ENCODE results near the gene PTPRF.
"Not testable (repeated sequence)": the region's sequence is repeated elsewhere in the genome, so short reads cannot be mapped to it uniquely, and the experiment has no call there.

PTPRF gene

DNA sequence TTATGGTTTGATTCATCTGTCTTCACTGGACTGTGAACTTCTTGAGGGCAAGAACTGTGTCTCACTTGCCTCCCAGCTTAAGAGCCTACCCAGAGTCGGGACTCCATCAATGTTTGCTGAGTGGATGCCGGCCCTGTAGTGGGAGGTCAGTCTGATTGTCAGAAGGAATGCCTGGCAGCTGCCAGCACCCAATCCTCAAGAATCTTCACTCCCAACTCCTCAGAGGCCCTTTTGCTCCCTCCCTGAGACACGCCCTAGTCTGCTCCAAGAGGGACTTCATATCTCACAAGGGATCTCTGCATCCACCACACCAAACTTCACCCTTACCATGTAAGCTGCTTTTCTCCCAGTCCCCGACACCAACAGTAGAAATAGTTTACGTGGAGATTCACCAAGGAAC is 104.0 kb downstream of the PTPRF start:
- in situ Hi-C loops (cut with HindIII; ENCODE audit: low pct_ligation_motif_present, low sequenced_read_pairs) = no loop called here
- H3K36me3 ChIP-seq (replicated peaks) = no peaks in the 10 kb centered on the region
- TF ChIP-seq, protein P1, sequence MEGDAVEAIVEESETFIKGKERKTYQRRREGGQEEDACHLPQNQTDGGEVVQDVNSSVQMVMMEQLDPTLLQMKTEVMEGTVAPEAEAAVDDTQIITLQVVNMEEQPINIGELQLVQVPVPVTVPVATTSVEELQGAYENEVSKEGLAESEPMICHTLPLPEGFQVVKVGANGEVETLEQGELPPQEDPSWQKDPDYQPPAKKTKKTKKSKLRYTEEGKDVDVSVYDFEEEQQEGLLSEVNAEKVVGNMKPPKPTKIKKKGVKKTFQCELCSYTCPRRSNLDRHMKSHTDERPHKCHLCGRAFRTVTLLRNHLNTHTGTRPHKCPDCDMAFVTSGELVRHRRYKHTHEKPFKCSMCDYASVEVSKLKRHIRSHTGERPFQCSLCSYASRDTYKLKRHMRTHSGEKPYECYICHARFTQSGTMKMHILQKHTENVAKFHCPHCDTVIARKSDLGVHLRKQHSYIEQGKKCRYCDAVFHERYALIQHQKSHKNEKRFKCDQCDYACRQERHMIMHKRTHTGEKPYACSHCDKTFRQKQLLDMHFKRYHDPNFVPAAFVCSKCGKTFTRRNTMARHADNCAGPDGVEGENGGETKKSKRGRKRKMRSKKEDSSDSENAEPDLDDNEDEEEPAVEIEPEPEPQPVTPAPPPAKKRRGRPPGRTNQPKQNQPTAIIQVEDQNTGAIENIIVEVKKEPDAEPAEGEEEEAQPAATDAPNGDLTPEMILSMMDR (IDR thresholded peaks at IDR 0.05; ENCODE audit: low read depth, low read length, missing control alignments) = no peak
- no peak overlapping the region for H3K27ac ChIP-seq
- DNase-seq = no peak
- H3K4me3 ChIP-seq (ENCODE audit: low read depth, low read length) = no peak overlapping the region
- no peaks in the 10 kb centered on the region for H3K27me3 ChIP-seq (replicated peaks)

GRCh38 chr1:43636006-43636641 is 105.4 kb downstream of the PTPRF start:
- no peaks in the 10 kb centered on the region for H3K27me3 ChIP-seq (replicated peaks)
- H3K4me3 ChIP-seq (ENCODE audit: low read depth, low read length) = no peak overlapping the region
- H3K27ac ChIP-seq = no peak overlapping the region
- TF ChIP-seq, protein P1 (IDR thresholded peaks at IDR 0.05; ENCODE audit: low read depth, low read length, missing control alignments) = no peak
- no peaks in the 10 kb centered on the region for H3K36me3 ChIP-seq (replicated peaks)
- in situ Hi-C loops (cut with HindIII; ENCODE audit: low pct_ligation_motif_present, low sequenced_read_pairs) = no loop called here
- DNase-seq = no peak

DNA sequence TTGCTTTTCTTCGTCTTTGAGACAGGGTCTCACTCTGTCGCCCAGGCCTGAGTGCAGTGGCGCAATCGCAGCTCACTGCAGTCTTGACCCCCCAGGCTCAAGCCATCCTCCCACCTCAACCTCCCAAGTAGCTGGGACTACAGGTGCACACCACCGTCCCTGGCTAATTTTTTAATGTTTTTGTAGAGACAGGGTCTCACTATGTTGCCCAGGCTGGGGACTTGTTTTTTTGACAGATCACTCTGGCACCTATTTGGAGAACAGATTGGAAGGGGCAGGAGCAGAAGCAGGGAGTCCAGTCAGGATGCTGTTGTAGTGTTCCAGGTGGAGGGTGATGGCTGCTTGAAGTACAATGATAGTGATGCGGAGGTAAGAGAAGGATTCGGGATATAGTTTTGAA is 106.6 kb downstream of the PTPRF start:
- Histone ChIP-seq H3K27me3 (replicated peaks) (no peaks in the 10 kb centered on the region), H3K27ac (no peak overlapping the region), H3K36me3 (replicated peaks) (no peaks in the 10 kb centered on the region), H3K4me3 (ENCODE audit: low read depth, low read length) (no peak overlapping the region)
- TF ChIP-seq, protein P1 (IDR thresholded peaks at IDR 0.05; ENCODE audit: low read depth, low read length, missing control alignments) = no peak
- DNase-seq = no peak
- in situ Hi-C loops (cut with HindIII; ENCODE audit: low pct_ligation_motif_present, low sequenced_read_pairs) = no loop called here

- H3K27me3 ChIP-seq (replicated peaks); H3K4me3 ChIP-seq (ENCODE audit: low read depth, low read length); DNase-seq; H3K36me3 ChIP-seq (replicated peaks); H3K27ac ChIP-seq; in situ Hi-C loops (cut with HindIII; ENCODE audit: low pct_ligation_motif_present, low sequenced_read_pairs): not testable (repeated sequence)
Observed at GRCh38 chr1:43638381-43638780, 107.7 kb downstream of the PTPRF start.

GRCh38 chr1:43639976-43640794 is 109.5 kb downstream of the PTPRF start:
- no peak overlapping the region for H3K4me3 ChIP-seq (ENCODE audit: low read depth, low read length)
- in situ Hi-C loops (cut with HindIII; ENCODE audit: low pct_ligation_motif_present, low sequenced_read_pairs) = no loop called here
- TF ChIP-seq, protein P1 (IDR thresholded peaks at IDR 0.05; ENCODE audit: low read depth, low read length, missing control alignments) = no peak
- no peak for DNase-seq
- no peak overlapping the region for H3K27ac ChIP-seq
- no peaks in the 10 kb centered on the region for H3K27me3 ChIP-seq (replicated peaks)
- no peaks in the 10 kb centered on the region for H3K36me3 ChIP-seq (replicated peaks)

- TF ChIP-seq, protein P1 (IDR thresholded peaks at IDR 0.05; ENCODE audit: low read depth, low read length, missing control alignments) = no peak
- in situ Hi-C loops (cut with HindIII; ENCODE audit: low pct_ligation_motif_present, low sequenced_read_pairs) = no loop called here
- no peak for DNase-seq
- Histone ChIP-seq H3K27me3 (replicated peaks) (no peaks in the 10 kb centered on the region), H3K4me3 (ENCODE audit: low read depth, low read length) (no peak overlapping the region), H3K27ac (no peak overlapping the region), H3K36me3 (replicated peaks) (no peaks in the 10 kb centered on the region)
Observed at GRCh38 chr1:43644558-43644957, 113.9 kb downstream of the PTPRF start.

Measured in brain microvascular endothelial cell (primary cell).